Hippocampal formation (tissue), 2 donors: Measurements from ENCODE around the gene PVALB.

ENCODE experiments used
- DNase-seq, 2 donors: peaks; one replicate each; lab custom pipeline; 2025; lab: John Stamatoyannopoulos, UW

The PVALB gene

DNA sequence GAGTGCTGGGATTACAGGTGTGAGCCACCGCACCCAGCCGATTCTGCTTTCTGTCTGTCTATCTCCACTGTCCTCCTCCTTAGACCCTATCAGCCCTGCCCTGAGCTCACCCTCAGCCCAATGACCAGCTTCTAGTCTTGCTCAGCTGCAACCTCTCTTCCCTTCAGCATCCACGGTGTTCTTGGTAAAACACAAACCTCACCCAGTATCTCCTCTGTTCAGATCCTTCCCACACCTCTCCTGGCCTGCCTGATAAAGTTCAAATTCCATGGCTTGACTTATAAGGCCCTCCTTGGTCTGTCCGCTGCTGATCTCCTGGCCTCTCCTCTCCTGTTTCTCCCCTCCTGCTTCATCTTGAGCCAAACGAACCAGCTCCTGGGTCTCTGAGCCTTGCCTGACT lies 29.4 kb upstream of the PVALB start:
- no peak for DNase-seq

DNA sequence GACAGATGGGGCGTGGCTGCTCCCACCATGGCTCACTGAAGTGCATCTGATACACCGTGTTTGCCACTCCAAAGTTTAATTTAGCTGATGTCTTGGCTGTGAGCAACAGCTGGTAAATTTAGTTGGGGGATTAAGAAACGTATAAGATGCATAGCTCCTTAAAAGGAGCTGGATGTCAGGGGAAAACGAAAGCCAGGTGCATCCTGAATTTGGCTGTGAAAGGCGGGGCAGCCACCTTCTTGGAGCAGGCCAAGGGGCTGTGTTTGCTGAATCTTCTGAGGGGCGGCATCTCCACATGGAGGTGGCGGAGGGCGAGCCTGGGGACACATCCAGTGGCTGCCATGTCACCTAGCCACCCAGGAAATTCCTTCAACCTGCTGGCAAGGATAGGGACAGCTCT lies 23.3 kb upstream of the PVALB start:
- DNase-seq = no peak

DNA sequence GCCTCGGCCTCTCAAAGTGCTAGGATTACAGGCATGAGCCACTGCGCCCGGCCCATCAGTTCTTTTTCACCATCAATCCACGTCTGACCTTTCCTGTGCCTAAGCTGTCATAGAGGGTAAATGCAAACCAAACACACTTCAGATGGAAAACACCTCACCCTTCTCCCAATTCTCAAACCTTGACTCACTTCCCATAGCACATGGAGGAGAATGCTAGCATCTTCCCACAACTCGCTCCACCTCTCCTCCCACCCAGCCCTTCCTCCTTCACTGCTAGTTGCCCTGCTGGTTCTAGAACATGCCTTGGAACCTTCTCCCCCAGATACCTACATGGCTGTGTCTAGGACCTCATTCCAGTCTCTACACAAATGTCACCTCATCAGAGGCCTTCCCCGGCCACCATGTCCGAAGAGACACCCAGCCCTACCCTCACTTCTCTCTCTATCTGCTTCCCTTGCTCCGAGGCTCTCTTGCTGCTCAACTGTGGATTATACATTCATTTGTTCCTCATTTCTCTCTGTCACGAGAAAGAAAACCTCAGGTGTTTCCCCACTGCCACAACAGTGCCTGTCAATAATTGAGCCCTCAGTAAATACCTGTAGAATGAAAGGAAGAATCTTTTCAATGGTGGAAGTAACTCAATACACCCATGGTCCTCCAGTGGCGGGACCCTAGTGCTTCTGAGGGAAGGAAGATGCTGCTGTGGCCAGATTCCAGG lies 22.7 kb upstream of the PVALB start:
- no peak for DNase-seq

DNA sequence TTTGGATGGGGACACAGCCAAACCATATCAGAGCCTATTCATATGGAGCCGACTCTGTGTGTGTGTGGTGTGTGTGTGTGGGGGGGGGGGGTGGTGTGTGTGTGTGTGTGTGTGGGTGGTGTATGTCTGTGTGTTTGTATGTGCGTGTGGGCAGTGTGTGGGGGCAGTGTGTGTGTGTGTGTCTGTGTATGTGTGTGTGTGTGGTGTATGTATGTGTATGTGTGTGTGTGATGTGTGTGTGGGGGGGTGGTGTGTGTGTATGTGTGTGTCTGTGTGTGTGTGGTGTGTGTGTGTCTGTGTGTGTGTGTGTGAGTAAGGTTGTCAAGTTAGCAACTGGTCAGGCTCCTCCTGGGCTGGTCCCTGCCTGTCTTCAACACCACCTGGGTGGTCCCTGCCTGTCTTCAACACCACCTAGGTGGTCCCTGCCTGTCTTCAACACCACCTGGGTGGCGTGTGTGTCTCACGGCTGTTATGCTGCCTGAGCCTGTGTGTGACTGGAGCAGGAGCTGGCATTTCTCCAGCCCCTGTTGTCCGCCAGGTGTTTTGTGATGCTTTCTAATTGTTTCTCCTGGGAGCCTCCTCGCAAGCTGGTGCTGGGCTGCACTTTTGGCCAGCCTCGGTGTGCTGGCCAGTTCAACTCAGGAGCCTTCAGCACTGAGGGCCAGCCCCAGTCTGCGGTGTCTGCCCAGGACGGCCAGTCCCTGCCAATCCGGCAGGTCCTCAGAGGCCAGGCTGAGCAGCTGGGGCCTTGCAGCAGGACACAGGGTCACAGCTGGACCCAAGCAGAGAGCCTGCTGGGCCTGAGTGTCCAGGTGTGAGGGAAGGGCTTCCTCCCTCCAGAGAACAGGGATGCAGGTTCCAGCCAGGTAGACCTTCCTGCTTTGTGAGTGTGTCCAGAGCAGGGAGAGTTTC lies 21.5 kb upstream of the PVALB start:
- no peak for DNase-seq

DNA sequence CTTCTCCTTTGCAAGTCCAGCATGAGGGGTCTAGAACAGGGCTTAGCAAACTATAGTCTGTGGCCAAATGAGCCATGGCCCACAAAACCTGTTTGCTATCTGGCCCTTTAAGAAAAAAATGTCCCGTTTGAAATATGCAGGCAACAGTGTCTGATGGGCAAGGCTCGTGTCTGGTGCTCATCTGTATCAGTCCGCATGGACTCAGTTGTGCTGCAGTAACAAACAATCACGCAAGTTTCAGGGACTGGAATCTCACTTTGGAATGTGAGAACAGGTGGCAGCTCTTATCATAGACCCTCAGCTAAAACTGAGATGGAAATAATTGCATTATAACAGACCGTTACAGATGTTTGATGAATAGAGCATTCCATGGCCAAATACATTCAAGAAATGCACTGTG lies 19.1 kb upstream of the PVALB start:
- no peak for DNase-seq

DNA sequence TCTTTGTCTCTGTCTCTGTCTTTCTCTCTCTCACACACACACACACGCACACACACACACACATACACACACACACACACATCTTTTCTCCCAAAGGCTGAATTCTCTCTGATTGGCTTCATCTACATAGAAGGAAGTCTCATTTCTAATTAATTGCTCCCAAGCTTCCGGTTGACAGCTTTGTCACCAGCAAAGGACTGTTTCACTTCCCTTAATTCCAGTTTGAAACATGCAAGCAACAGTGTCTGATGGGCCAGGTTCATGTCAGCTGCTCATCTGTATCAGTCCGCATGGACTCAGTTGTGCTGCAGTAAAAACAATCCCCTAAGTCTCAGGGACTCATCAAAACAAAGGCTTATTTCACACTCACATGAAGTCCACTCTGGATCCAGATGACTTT lies 16.2 kb upstream of the PVALB start:
- no peak for DNase-seq

DNA sequence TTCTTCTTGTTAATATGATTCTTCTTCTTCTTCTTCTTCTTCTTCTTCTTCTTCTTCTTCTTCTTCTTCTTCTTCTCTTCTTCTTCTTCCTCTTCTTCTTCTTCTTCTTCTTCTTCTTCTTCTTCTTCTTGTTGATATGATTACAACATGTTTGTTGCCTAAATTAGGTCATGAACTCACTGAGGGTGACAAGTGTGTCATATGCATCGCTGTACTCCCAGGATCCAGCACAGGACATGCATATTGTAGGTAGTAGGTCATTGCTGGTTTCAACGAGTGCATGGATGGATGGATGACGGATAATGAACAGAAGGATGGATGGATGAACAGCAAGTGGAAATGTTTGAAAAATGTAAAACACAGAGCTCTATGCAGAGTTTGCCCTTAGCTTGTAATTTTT lies 14.9 kb upstream of the PVALB start:
- no peak for DNase-seq

DNA sequence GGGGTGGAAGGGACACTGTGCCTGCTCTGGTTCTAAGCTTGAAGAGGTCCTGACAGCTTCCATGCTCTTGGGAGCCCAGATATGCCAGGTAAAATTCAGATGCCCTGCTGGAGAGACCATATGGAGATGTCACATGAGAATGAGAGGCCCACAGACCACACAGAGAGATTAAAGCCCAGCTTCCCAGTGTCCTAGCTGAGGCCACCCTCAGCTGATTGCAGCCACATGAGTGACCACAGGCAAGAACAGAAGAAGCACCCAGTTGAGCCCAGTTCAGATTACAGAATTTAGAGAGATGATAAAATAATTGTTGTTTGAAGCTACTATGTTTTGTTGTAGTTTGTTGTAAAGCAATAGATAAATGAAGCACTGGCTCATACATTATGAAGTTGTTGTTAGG lies 14.4 kb upstream of the PVALB start:
- no peak for DNase-seq

DNA sequence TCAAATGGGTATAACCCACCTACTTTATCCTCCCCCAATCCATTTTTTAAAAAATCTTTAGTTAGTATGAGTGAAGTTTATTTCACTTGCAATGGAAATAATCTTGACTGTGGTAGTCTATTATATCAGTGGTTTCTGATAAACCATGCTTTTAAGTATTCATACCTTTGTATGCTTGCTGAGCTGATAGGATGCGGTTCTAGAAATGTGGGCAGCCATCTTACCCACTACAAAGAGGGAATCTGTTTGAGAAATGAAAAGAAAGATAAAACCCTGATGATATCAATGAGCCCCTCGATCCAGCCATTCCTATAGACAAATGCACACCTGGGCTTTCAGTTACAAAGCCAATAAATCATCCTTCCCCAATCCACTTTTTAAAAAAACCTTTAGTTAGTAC lies 13.8 kb upstream of the PVALB start:
- DNase-seq = no peak

DNA sequence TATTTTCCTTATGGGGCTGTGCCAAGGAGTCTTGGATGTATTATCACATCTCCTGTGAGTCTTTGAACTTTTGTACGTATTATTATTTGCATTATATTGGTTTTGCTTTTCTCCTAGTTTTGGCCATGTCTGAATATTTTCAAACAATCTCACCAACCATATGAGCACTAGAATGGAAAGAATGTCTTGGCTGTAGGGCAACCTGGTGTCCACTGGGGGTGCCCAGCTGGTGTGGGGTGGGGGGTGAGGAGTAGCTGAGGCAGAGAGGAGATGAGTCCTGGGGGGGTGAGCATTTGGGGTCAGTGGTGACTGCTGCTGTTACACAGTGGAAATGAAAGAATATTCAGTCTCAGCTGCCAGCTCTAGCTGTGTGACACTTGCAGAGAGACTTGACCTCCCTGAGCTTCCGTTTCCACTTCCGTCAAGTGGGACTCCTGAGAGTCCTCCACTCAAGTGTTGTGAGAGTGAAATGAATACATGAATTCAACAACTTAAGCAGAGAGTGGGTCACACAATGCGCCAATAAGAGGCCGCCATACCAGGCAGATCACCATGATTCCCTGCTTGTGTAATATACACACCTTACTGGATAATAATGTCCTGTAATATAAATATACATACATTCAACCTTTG lies 12.7 kb upstream of the PVALB start:
- DNase-seq = no peak

DNA sequence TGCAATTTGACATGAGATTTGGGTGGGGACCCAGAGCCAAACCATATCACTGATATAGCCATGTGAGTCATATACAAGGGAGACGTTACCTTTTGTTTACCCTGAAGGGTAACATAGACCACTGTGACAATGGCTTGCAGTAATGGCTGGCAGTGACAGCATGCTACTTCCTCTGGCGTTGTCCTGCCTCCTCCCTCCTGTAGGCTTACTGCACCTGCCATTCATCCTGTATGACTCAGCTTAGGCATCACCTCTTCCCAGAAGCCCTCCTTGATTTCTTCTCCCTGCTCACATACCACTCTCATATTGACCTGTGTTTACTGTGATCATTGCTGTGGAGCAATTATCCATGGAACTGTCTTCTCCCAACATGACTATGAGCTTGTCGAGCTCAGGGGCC lies 12.0 kb upstream of the PVALB start:
- no peak for DNase-seq

DNA sequence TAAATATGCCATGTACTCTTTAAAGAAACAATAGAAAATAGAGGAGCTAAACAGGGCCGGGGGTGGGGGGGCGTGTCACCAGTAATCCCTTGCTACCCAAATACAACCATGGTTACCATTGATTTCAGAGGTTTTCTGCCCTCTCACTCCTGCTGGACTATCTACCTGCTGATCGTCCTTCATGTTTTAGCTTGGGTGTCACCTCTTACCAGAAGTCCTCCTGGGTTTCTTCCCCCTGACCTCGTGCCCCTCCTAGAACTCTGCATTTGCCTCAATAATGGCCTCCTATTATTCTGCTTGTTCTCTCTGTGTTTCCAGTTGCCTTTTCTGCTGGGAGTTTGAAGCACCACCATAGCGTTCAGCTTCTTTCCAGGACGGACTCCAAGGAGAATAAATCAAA lies 9.4 kb upstream of the PVALB start:
- DNase-seq = no peak

DNA sequence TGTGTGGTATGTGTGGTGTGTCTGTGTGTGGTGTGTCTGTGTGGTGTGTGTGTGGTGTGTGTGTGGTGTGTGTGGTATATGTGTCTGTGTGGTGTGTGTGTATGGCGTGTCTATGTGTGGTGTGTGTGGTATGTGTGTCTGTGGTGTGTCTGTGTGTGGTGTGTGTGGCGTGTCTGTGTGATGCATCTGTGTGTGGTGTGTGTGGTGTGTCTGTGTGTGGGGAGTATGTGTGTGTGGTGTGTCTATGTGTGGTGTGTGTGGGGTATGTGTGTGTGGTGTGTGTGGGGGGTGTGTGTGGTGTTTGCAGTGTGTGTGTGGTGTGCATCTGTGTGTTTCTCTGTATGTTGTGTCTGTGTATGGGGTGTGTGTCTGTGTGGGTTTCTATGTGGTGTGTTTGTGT lies 7.8 kb upstream of the PVALB start:
- DNase-seq = no peak

DNA sequence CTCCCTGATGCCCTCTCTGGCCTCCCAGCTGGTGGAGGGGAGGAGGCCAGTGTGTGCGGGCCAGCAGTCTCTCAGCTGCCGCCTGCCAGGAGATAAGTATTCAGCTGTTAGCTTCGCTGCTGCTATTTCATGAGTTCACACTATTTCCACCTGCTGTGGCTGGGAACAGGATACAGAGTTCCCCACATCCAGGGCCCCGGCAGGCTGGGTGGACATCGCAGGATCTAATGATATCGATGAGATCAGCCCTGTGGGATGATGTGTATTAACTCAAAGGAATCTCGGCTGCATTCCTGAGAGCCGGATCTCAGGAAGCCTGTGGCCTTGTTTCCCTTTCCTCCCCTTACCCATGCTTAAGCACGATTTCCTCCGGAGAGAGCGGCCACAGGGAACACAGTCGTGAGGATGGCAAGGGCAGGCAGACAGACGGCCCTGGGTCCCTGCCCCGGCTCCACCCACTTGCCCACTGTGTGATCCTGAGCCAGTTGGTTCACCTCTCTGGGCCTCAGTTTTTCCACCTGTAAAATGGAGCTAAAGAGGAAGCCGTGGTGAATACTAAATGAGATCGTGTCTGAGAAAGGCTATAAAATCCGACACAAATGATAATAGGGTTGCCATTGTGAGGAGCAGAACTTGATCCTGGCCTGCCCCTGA lies 6.5 kb upstream of the PVALB start:
- no peak for DNase-seq

DNA sequence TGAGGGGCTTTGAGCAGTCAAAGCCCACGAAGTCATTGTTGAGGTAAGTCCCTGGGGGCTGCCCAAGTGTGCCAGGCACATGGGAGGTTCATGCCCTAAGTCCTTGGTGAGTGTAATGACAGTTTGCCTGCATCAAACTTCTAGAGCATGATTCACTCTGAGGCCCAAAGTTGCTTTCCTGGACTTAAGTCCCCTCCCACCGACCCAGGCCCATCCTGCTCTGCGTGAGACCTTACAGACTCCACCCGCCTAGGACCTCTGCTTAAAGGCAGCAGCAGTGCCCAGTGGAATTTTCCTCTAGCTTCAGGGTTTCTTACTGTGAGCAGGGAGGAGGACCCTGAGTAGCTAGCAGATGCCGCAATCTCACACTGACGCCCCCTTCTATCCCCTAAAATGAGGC lies 5.7 kb upstream of the PVALB start:
- no peak for DNase-seq

DNA sequence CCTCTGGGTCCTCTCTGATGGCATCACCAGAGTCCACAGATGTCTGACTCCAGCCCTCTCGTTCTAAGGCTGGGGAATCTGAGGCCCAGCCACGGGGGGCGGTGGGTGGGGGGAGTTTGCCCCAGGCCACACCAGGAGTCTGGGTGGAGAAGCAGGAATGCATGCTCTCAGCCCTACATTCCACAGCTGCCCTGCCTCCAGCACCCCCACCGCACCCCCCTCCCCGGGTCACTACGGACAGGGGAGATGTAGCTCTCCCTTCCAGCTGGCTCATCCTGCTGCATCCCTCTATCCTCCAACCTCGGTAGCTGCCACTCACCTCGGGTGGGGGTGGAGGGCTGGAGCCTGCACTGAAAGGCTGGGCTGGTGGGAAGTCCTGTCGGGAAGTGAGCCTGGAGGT lies 2.3 kb upstream of the PVALB start:
- no peak for DNase-seq

DNA sequence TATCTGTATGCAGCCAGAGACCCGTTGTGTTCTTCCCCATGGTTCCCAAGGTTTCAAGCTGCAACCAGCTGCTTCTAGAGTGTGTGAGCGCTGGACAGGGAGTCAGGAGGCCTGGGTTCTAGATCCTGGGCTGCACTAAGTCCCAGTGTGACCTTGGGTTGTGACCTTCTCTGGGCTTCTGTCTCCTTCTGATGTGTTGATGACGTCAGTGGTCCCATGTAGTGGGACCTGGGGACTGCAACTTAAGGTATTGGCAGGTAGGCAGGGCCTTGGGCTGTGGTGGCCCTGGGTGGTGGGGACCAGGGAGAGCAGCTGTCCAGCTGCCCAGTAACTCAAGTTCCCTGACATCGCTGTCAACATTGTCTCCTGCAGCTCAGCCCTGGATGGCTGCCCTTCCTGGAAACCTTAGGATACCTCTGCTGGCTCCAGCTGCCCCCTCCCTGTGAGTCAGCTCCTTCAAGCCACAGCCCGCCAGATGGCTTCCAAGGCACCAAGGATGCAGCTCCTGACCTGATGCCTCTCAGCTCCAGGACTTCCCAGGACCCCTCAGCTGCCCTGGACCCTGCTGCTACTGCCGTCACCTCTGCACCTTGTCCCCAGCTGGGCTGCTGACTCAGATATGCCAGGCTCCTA lies 1.3 kb upstream of the PVALB start:
- no peak for DNase-seq

DNA sequence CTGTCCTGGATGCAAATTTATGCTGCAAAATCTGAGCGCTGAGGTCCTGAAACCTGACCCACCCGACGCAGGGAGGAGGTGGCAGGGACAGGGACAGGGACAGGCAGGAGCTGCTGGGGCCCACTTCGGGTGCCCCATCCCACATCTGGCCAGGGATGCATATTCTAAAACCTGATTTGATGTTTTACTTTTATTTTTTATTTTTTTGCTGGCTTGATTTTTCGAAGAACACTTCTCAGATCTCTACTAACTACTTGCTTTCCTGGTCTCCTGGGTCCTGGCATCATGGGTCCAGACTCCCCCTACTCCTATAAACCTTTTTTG lies 652 bp upstream of the PVALB start:
- DNase-seq = no peak

DNA sequence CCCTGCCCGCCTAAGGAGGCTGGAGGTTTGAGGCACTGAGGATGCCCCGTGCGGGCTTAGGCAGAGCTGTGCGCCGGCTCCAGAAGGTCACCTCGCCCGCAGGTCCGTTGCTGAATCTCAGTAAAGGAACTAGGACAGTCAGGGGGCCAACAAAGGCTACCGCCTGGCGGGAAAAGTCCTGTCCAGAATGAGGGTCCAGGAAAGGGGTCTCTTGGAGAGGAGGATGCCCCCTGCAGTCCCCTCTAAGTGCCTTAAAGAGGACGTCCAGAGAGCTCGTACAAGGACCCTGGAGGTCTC lies 548 bp downstream of the PVALB start:
- DNase-seq = no peak

DNA sequence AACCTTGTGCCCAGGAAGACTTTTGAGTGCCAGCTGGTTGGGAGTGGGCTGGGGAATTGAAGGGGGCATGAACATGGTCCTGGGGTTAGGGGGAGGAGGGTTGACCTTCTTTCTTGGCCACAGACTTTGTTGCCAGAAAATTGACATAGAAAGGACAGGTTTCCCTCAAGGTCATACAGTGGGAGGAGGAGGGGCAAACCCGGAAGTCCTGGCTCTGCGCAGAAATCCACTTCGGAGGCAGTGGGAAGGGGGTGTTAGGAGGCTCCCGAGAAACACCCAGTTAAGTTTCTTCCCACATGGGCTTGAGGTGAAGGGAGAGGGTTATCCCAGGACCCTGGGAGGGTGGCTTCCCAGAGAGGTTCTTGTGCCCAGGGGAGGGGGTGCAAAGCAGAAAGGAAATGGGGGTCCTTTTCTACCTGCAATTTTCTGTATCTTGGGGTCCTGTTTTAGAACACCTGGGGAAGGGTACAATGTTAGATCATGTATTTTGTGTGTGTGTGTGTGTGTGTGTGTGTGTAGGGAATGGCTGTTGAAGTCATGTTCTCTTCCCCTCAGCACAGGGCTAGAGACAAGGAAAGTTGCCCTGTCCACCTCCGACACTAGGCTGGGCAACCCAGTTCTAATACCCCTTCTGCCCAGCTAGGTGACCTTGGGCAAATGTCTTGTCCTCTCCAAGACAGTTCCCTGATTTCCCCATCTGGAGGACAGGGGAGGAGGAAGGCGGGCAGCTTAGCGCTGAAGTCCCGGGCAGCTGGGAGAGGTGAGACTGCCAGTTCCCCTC lies 1.1 kb downstream of the PVALB start:
- no peak for DNase-seq

DNA sequence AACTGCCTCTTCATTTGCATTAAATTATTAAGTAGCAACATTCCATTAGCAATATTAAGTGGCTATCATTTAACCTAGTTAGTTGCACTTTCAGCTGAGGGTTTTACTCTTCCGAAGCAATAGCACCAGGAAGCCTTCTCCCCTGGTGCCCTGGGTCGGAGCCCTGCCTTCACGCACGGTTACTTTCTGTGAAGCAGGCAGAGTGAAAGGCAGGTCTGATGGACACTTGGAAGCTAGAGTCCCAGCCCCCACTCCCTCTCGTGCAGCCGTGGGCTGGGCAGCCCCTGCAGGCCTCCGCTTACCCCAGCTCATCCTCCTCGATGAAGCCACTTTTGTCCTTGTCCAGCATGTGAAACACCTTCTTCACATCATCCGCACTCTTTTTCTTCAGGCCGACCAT lies 2.0 kb downstream of the PVALB start:
- DNase-seq = no peak
